Stimulated activated naive CD8-positive, alpha-beta T cell treated with anti-CD3 and anti-CD28 coated beads, Interleukin-15, Interleukin-2, amounts not matched to agents 100 ng/mL and 50 ng/mL, for 24 hours (primary cell): ENCODE results near the gene VSIG10L2.

Source experiments
- H3K27ac Mint-ChIP-seq: one replicate; pipeline ENCODE4 v1.8.0; 2021; ENCODE audit warnings: mild to moderate bottlenecking, mixed read lengths
- H3K27me3 Mint-ChIP-seq: one replicate; pipeline ENCODE4 v1.8.0; 2021; ENCODE audit warnings: mixed read lengths
- H3K36me3 Mint-ChIP-seq: one replicate; pipeline ENCODE4 v1.8.0; 2021; ENCODE audit warnings: low read depth, mixed read lengths
- H3K4me1 Mint-ChIP-seq: one replicate; pipeline ENCODE4 v1.8.0; 2021; ENCODE audit warnings: low read depth, mixed read lengths
- H3K4me3 Mint-ChIP-seq: one replicate; pipeline ENCODE4 v1.8.0; 2021; ENCODE audit warnings: mild to moderate bottlenecking, mixed read lengths
- H3K9me3 Mint-ChIP-seq: one replicate; pipeline ENCODE4 v1.8.0; 2021; ENCODE audit warnings: mixed read lengths

VSIG10L2 gene

GRCh38 chr11:125939081-125939521 is 6.7 kb upstream of the VSIG10L2 start:
- Mint-ChIP-seq H3K36me3 (no peaks in the 10 kb centered on the region), H3K9me3 (no peaks in the 10 kb centered on the region), H3K27ac (no peak overlapping the region), H3K27me3 (no peaks in the 10 kb centered on the region), H3K4me1 (peaks cover 5% of the 10 kb centered on the region), H3K4me3 (no peak overlapping the region)

- no peaks in the 10 kb centered on the region for H3K36me3 Mint-ChIP-seq
- no peaks in the 10 kb centered on the region for H3K9me3 Mint-ChIP-seq
- no peak overlapping the region for H3K4me3 Mint-ChIP-seq
- no peaks in the 10 kb centered on the region for H3K27me3 Mint-ChIP-seq
- peaks cover 5% of the 10 kb centered on the region for H3K4me1 Mint-ChIP-seq
- no peak overlapping the region for H3K27ac Mint-ChIP-seq
Measured at GRCh38 chr11:125940145-125940544, 5.7 kb upstream of the VSIG10L2 start.

- no peaks in the 10 kb centered on the region for H3K27me3 Mint-ChIP-seq
- H3K4me3 Mint-ChIP-seq = no peak overlapping the region
- H3K4me1 Mint-ChIP-seq = peaks cover 5% of the 10 kb centered on the region
- H3K9me3 Mint-ChIP-seq = no peaks in the 10 kb centered on the region
- no peak overlapping the region for H3K27ac Mint-ChIP-seq
- H3K36me3 Mint-ChIP-seq = no peaks in the 10 kb centered on the region
Measured at GRCh38 chr11:125941267-125941618, 4.6 kb upstream of the VSIG10L2 start.

- Mint-ChIP-seq H3K36me3 (no peaks in the 10 kb centered on the region), H3K27me3 (no peaks in the 10 kb centered on the region), H3K4me1 (peaks cover 5% of the 10 kb centered on the region), H3K27ac (no peak overlapping the region), H3K9me3 (no peaks in the 10 kb centered on the region), H3K4me3 (no peak overlapping the region)
Measured at GRCh38 chr11:125941619-125942611, 3.9 kb upstream of the VSIG10L2 start.

GRCh38 chr11:125942771-125943428 is 2.9 kb upstream of the VSIG10L2 start:
- Mint-ChIP-seq H3K36me3 (no peaks in the 10 kb centered on the region), H3K27ac (no peak overlapping the region), H3K27me3 (no peaks in the 10 kb centered on the region), H3K4me1 (peaks cover 5% of the 10 kb centered on the region), H3K4me3 (no peak overlapping the region), H3K9me3 (no peaks in the 10 kb centered on the region)

GRCh38 chr11:125943661-125944349 is 2.0 kb upstream of the VSIG10L2 start:
- Mint-ChIP-seq H3K4me3 (no peak overlapping the region), H3K36me3 (no peaks in the 10 kb centered on the region), H3K4me1 (peaks cover 5% of the 10 kb centered on the region), H3K27me3 (no peaks in the 10 kb centered on the region), H3K27ac (no peak overlapping the region), H3K9me3 (no peaks in the 10 kb centered on the region)

GRCh38 chr11:125944350-125945010 is 1.4 kb upstream of the VSIG10L2 start:
- Mint-ChIP-seq H3K36me3 (no peaks in the 10 kb centered on the region), H3K9me3 (no peaks in the 10 kb centered on the region), H3K27ac (no peak overlapping the region), H3K27me3 (no peaks in the 10 kb centered on the region), H3K4me1 (peaks cover 5% of the 10 kb centered on the region), H3K4me3 (no peak overlapping the region)

- Mint-ChIP-seq H3K27me3 (no peaks in the 10 kb centered on the region), H3K4me3 (no peak overlapping the region), H3K9me3 (no peaks in the 10 kb centered on the region), H3K36me3 (no peaks in the 10 kb centered on the region), H3K27ac (no peak overlapping the region), H3K4me1 (peaks cover 5% of the 10 kb centered on the region)
Measured at GRCh38 chr11:125945011-125945796, 640 bp upstream of the VSIG10L2 start.

GRCh38 chr11:125946712-125947418 is 1.0 kb downstream of the VSIG10L2 start:
- Mint-ChIP-seq H3K4me3 (no peak overlapping the region), H3K27me3 (peaks cover 3% of the 10 kb centered on the region), H3K4me1 (peaks cover 5% of the 10 kb centered on the region), H3K36me3 (no peaks in the 10 kb centered on the region), H3K27ac (no peak overlapping the region), H3K9me3 (no peaks in the 10 kb centered on the region)

GRCh38 chr11:125947419-125948277 is 1.8 kb downstream of the VSIG10L2 start:
- H3K9me3 Mint-ChIP-seq = no peaks in the 10 kb centered on the region
- no peak overlapping the region for H3K27ac Mint-ChIP-seq
- H3K27me3 Mint-ChIP-seq = peaks cover 3% of the 10 kb centered on the region
- H3K36me3 Mint-ChIP-seq = no peaks in the 10 kb centered on the region
- H3K4me3 Mint-ChIP-seq = no peak overlapping the region
- H3K4me1 Mint-ChIP-seq = no peaks in the 10 kb centered on the region

- H3K4me3 Mint-ChIP-seq = no peak overlapping the region
- H3K4me1 Mint-ChIP-seq = no peaks in the 10 kb centered on the region
- H3K27me3 Mint-ChIP-seq = peaks cover 3% of the 10 kb centered on the region
- no peaks in the 10 kb centered on the region for H3K36me3 Mint-ChIP-seq
- no peak overlapping the region for H3K27ac Mint-ChIP-seq
- H3K9me3 Mint-ChIP-seq = no peaks in the 10 kb centered on the region
Measured at GRCh38 chr11:125948278-125949051, 2.6 kb downstream of the VSIG10L2 start.
